Stimulated activated CD4-positive, alpha-beta T cell treated with anti-CD3 and anti-CD28 coated beads, Interleukin-4, amount 100 ng/mL, for 1 hour (primary cell): ENCODE results near the gene CMIP.

Experiments
- DNase-seq: peaks from one replicate; pipeline ENCODE4 v3.0.0-alpha.2; 2020

The CMIP gene

DNA sequence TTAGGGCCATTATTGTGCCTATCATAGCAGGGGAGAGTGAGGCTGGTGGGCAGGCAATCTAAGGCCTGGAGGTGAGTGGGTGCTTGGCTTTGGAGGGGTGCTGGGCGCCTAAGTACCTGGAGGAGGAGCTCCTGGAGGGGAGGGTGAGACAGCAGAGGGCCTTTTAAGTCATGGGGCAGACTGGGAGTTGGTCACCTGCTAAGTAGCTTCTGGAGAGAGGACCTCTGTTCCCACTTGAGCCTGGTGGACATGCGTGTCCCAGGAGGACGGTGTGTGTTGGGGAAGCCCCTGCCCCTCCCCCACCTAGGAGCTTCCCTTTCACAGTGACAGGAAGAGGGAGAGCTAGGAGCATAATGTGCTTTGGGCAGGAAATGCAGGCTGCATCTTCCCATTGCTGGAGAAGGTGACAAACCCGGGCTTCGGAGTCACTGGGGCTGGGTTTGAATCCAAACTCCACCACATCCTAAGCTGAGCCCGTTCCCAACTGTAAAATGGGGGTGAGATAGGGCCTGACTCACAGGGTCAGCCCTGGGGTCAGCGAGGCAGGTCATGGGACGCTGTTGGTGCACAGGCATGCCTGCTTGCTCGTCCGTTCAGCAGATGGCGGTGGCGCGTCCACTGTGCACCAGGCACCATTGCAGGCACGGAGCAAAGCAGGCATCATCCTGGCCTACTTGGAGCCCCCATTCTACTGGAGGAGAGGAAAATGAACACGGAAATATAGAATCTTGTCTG is 37.9 kb downstream of the CMIP start:
- no peak for DNase-seq

DNA sequence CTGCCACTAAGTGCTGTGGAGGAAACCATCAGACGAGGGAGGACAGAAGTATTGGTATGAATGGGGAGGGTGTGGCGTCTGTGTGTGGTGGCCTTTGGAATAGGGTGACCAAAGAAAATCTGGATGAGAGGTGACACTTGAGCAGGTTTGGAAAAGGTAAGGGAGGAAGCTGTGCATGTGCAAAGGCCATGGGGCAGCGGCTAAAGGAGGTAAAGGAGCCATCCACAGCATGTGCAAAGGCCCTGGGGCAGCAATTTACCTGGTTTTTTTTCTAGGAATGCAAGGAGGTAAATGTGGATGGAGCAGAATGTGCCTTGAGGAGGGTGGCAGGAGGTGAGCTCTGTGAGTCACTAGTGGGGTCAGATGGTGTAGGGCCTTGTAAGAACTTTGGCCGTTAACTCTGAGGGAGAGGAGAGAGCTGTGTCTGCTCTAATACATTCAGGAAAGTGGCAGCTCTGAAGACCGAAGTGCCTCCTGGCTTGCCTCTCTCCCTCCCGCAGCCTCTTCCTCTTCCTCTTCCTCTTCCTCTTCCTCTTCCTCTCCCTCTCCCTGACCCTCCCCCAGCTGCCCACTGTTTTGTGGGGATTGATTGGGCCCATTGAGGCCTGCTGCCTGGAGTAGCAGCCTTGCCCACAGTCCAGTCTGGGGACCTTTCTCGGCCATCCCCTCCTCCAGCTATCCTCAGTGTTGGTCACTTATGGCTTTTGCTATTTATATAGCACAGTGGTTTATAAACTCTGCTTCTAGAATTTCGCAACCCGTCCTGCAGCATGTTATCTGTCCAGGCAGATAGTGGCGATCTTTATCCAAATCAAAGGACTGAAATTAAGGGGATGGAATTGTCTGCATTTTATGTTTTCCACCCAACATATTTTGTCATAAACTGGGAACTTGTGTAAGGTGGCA is 38.7 kb downstream of the CMIP start:
- DNase-seq, result no peak

DNA sequence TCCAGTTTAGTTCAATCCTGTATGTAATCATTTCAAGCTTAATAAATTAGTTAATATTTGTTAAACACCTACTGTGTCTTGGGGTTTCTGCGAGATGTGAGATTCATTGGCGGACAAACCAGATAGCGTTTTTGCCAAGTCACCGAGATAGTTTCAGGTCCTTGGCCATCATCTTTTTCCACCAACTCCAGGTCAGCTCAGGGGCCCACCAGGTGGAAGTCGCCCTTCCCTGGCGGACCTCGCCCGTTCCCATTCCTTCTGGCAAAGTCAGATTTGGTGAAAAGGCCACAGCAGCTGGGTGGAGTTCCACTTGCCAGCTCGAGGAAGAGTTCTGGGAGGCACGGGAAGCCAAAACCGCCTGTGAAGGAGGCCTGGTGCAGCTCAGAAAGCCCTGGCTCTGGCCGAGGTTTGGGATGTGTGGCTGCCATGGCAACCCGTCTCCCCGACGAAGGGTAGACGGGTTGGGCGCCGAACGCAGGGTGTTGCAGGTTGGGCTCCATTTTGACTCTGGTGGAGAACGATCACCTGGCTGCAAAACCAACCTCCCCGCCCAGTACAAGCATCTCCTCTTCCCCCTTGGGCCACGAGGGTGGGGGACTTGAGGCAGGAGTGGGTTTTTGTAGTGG is 39.5 kb downstream of the CMIP start:
- DNase-seq, result no peak

DNA sequence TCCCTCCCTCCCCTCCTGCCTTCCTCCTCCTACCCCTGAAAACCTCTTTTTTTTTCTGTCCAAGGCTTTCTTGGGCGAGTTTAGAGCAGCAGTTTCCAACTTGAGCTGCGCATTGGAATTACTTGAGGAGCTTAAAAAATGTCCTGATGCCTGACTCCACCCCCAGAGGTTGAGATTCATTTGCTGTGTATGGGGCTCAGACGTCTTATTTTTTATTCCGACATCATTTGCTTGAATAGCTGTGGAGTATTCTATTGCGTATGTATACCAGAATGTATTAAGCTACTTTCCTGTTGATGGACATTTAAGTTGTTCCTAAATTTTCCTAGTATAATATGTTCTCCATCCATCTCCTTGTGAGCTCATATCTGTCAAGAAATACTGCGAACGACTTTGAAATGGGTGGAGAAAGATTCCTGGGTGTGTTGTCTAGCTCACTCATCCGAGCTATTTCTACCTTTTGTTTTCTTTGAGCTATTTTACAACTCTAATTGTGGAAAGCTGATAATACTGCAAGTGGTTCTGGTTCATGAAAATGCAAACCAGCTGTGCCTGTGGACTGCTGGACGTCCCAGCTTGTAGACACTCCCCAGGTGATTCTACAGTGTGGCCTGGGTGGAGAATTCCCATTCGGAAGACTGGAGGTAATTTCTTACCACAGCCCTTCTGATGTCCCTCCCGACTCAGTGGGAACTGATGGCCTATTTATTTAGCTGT is 40.5 kb downstream of the CMIP start:
- DNase-seq, result no peak

DNA sequence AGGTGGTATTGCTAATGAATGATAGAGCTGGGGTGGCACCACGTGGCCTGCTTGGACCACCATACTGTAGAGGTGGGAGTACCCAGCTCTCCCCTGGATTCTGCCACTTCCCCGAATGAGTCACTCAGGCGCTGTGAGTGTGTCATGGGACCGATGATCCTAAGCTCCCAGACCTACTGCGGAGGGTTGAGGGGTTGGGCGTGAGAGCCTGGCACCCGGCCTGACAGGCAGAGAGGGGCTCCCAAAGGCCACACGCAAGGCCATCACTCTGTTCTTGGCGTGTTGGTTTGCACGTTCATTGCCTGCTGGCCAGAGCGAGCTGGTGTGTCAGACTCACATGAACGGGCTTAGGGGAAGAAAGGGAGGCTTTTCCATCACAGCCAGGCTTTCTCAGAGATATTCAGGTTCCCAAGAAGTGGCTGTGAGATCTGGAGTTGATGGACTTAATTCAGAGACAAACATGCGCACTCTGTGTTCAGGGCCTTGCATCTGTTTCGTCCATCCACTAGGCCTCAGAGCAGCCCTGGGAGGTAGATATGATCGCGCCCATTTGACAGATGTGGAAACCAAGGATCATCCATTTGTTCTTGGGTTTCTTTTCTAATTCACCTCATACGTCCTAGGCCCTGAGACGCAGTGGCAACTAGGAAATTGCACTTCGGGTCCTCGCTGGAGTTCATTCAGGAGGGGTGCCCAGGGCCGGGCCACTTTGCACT is 41.4 kb downstream of the CMIP start:
- DNase-seq, result no peak

DNA sequence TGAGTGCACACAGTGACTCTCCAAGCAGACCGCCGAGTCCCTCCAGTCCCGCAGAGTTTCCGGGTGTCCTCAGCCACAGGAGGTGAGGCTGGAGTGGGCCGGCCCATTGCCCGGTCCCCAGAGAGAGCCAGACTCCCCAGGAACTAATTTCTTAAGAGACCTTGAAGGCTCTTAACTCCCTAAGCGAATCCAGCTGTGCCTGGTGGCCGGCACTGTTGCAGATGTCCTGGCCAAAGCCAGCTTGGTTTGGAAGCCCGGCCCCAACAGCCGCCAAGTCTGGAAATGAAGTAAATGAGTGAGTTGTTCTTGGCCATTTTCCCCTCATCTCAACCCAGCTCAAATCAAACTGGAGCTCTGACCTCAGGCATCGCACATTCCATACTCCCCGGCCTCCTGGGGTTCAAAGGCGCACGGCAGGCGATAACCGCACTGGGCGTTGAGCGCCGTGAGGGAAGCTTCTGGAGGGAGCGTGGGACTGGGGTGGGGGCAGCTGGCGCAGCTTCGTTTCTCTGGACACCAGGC is 42.0 kb downstream of the CMIP start:
- no peak for DNase-seq

DNA sequence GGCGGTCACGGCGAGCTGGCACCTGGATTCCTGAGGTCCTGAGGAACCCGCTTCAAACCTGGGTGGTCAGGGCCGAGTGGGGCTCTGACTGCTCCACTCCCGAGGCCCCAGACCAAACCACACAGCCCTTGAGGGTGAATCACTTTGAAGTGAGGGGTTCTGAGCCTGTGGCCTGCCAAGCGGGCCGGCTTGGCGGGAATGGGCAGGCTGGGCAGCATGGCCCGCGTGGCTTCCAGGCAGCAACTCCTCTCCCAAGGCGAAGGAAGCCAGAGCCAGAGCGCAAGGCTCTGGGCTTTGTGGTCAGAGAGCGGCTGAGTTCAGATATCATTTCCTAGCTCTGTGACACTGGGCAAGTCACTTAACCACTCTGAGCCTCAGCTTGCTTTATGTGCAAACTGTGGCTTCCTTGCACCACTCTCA is 42.7 kb downstream of the CMIP start:
- DNase-seq, result no peak

DNA sequence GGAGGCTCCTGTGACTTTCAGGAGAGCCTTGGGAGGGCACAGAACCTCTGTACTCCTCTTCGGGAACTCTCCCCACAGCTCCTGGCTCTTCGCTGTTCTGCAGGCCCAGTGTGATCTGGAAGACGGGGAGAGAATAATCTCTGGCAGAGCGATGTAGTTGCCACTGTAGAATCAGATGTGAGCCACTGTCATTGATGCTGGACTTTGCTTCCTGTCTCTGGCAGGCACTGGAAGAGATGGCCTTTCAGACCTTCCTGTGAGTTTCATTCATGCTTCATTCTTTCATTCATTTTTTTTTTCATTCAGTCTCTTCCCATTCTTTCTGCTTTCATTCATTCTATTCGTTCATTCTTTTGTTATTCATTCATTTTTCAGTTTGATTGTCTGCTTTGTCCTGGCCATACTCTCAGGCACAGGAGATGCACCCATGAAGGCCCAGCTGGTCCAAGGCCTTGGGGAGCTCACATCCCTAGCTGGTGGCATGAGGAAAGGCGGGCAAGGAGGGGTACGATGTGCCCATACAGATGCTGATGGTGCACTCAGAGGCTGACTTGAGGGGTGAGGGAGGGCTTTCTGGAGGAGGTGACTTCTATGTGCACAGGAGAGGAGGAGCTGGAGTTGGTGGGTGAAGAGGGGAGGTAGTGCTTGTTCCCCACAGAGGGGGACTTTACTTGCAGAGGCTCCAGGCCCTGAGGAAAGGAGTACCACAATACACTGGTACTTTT is 44.2 kb downstream of the CMIP start:
- DNase-seq, result no peak

DNA sequence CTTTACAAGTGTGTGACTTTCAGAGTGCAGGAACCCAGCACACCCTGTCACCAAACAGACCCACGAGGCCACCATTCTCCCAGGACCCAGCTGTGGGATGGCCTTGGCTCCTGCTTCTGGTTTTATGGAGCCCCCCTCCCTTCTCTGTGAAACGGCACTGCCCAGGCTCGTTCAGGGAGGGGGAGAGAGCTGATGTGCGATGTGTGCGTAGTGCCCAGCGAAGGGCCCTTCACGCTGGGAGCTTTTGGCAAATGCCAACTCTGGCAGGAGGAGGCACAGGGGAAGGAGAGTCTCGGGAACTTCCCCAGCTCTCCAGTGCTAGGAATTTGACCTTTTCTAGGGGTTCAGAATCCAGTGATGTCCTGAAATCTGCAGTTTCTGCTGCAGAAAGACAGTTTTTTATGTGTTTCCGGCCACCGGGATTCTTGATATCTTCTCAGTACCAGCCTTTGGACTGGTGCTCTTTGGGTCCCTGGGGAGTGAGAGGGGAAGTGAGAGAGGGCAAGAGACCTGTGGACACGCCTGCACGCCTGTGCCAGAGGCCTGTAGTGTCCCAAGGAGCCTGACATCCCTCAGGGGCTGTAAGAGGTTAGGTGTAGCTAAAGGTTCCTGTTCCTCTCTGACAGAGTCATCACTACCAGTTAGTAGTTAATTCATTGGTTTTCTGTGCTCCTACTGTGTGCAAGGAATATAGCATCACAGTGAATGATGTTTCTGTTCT is 45.1 kb downstream of the CMIP start:
- no peak for DNase-seq

DNA sequence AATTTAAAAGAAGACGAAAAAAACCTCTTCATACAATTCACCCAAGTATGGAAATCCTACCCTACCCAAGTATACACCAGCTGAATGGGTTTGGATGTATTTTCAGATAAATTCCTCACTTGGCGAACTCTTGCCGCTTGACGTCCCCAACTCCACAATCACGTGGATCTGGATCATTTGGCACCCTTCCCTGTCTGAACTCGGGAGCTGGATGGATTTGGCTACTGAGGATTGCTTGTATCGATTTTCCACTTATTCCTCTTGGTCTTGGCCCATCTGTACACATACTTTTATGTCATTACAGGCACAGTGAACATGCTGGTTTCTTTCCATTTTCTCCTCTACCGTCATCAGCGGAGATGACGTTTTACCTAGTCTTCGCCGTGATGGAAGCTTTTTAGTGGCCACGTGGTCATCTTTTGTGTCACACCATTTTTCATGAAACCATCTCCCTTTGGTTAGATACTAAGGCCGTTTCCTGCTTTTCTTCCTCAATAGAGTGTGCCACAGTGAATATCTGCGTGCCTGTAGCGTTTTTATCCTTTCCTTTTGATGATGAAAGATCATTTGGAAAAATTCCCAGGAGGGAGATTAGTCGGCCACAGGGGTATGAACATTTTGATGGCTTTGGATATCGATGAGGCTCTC is 47.1 kb downstream of the CMIP start:
- DNase-seq, result no peak

DNA sequence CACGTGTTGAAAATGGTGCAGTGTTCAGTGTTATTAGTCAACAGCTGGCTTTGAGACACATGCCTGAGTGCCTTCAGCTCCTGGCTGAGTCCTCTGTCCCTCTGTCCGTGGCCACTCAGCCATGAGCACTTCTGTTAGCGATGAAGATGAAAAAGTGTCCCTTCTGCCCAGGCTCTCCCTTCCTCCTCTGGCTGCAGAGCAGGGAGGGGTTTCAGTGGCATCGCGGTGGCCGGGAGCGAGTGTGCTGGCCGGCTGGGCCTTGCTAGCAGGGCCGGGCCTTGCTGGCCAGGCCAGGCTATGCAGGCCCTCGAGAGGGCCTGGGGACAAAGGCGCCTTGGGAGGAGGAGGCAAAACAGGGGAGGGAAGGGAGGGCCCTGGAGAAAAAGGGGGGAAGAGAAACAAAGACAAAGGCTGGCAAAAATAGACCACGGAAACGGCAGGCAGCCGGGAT is 47.7 kb downstream of the CMIP start:
- DNase-seq, result no peak

DNA sequence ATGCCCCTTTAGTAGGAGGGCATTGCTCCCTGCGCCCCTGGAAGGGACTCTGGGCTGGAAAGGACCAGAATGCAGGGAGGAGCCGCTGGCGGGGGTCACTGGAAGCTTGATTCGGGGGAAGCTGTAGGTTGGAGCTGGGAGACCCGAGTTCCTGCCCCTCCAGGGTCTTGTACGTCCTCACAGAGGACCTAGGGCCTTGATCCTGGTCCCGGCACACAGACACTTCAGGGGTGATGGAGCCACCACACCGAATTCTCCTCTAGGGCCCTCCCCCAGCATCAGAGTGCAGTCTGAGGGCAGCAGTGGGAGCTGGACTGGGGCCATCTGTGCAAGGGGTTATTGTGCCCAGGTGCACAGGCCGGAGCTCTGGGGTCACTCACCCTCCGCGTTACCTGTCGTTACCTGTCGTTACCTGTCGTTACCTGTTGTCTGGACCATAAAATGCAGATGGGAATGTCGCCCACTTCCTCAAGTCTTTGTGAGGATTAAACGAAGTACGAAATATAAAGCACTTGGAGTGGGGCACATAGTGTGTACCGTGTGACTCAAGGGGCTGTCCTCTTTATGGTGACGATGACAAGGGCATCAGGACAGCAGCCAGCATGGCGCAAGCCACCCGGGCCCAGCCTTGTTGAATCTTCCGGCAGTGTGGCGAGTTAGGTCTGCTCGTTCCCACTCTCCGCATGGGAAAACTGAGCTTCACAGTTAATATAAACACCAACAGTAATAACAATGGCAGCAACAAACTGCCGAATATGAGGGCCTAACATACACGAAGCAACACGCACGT is 48.6 kb downstream of the CMIP start:
- no peak for DNase-seq

DNA sequence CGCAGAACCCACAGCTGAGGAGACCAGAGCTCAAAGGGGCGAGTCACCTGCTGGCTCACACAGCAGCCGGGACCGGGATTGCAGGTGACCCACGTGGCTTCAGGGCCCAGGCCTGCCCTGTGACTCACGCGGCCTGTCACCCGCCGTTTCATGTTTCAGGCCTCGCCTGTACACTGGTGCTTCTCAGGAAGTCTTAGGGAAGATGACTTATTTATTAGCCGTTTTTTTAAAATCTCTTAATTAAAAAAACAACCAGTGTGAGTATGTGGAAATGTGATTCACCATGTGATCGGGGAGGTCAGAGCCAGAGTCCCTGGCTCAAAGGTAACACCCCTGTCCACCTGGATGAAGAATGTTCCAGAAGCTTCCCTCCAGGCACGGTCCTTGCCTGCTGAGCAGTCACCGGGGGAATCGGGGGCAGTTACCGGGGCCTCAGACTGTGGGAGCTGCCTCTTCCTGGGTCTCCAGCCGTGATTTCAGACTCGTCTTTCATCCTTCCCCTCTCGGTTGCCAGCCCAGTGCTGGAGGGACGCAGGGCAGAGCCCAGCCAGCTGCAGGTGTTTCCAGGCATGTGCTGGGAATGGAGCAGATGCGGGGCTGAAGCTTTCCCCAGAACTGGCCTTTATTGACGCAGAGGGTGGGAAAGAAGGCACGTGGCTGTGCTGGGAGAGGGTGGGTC is 49.3 kb downstream of the CMIP start:
- DNase-seq, result peak; percentile 40

DNA sequence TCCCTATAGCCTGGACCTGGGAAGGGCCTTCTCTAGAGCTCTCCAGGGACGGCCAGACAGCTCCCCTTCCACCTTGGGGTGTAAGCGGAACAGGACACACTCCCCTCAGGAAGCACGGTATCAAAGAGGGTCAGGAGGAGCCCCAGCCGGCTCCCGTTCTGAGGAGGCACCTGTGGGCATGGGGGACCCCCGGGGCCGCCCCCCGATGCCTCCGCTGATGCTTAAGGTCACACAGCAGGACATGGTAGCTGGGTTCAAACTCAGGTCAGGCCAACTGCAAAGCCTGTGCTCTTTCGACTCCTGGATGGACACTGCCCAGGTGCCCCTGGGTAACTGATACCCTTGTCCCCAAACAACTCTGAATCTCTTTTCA is 49.8 kb downstream of the CMIP start:
- no peak for DNase-seq

DNA sequence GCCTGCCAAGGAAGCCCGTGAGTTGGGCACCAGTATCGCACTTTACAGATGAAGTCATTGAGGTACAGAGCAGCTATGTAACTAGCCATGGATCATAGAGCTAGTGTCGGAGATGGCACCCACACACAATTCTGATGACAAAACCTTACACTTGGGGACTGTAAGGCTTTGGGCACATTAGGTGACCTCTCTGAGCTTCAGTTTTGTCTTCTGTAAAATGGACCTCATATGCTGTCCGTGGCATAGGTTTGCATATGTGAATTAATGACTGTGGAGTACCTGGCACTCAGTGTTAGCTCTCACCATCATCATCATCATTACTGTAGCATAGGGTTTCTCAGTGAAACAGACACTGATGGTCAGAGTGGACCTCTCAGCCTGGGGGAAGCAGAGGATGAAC is 50.3 kb downstream of the CMIP start:
- no peak for DNase-seq

DNA sequence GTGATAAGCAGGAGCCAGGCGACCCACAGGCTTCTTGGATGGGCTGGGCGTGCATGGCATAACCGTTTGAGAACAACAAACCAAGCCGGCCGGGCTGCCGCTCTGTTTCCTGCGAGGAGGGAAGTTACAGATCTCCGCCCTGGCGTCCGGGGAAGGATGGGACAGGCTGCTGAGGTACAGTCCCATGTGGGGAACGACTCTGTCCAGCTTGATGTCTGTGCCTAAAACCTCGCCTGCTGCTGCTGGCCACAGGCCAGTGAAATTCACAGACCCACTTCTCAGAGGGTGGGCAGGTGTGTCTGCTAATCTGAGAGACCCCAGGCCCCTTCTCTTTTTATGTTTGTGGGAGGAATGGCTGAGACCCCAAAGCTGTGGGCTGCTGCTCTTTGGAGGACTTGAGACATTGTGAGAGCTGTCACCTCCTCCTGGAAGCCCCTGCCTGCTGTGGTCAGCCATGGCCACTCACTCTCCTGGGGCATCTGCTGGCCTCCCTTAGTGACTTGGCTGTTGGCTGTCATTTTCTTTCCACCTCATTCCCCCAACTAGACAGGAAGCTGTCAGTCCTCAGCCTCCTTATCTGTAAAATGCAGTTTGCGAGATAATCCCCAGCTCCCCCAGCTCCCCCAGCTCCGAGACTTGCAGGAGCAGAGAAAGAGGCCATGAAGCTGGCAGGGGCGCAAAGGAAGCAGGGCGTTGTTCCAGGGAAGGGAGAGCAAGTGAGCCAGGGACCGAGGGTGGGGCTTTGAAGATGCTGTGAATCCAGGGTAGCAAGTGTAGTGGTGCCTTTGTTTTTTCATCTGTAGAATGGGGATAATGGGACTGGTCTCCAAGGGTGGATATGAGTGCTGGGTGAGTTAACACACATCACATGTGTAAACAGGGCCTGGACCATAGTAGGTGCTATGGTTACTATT is 51.0 kb downstream of the CMIP start:
- DNase-seq, result no peak

DNA sequence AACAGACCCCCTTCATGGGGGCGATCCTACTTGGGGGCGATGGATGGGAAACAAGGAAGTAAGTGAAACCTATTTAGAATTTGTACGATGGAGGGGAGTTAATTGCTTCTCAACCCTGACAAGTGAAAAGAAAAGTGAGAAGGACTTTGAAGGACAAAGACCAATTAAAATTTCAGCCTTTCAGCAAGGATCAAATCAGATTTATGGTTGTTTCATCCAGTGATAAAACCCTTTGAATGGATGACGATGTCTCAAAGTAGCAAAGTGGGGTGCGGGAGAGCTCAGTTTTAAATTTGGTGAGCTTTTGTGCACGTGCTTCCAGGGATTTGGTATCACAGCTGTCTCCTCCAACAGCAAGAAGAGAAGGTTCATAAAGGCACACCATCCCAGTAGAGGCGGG is 51.7 kb downstream of the CMIP start:
- DNase-seq, result no peak

DNA sequence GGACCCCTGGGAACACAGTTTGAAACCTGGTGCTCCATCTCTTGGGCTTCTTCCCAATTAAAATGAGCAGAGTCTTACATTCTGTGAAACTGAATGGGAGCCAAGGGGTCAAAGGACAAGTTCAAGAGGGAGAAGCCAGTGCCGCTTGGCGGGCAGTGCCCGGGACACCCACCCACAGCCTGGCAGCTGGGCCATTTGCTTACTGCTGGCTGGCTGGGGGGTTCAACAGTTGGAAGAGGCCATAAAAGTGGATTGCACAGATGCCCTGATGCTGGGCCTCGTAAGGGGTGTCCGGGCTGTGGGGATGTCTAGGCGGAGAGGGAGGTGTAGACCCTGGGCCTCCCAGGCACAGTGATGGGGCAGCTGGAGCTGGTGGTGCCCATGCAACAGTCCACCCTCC is 52.1 kb downstream of the CMIP start:
- no peak for DNase-seq
